ENCODE data around the gene SLC9B1. TPM values are rescaled to one million over a fixed set of nuclear protein-coding genes. Genes with fewer than 3 reads are reported as not detected.

Gene SLC9B1
- total RNA-seq, 2 experiments from 2014 or later: 3.6 to 3.7 TPM

- TF ChIP-seq, protein P1, sequence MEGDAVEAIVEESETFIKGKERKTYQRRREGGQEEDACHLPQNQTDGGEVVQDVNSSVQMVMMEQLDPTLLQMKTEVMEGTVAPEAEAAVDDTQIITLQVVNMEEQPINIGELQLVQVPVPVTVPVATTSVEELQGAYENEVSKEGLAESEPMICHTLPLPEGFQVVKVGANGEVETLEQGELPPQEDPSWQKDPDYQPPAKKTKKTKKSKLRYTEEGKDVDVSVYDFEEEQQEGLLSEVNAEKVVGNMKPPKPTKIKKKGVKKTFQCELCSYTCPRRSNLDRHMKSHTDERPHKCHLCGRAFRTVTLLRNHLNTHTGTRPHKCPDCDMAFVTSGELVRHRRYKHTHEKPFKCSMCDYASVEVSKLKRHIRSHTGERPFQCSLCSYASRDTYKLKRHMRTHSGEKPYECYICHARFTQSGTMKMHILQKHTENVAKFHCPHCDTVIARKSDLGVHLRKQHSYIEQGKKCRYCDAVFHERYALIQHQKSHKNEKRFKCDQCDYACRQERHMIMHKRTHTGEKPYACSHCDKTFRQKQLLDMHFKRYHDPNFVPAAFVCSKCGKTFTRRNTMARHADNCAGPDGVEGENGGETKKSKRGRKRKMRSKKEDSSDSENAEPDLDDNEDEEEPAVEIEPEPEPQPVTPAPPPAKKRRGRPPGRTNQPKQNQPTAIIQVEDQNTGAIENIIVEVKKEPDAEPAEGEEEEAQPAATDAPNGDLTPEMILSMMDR (IDR thresholded peaks at IDR 0.05): no peak
- Histone ChIP-seq H3K9me3 (ENCODE audit: control insufficient read depth in 1 of 2, insufficient read depth in 1 of 2, low read length in 2 of 2) (peaks cover 14 to 25% of the 10 kb centered on the region in 2 experiments), H3K27ac (ENCODE audit: low read depth in 1 of 2, low read length in 2 of 2) (no peak overlapping the region), H3K27me3 (ENCODE audit: control insufficient read depth in 1 of 2, insufficient read depth in 2 of 2, low read length in 2 of 2) (no peaks in the 10 kb centered on the region), H3K36me3 (ENCODE audit: insufficient read depth, low read length) (no peaks in the 10 kb centered on the region), H3K4me3 (ENCODE audit: low read length) (no peak overlapping the region), H3K4me1 (ENCODE audit: insufficient read depth, low read length) (no peaks in the 10 kb centered on the region)
- CTCF ChIA-PET: no interaction called here
- POLR2A ChIA-PET: no interaction called here
- H3K4me1 Mint-ChIP-seq (ENCODE audit: low read depth): peaks cover 3% of the 10 kb centered on the region
- intact Hi-C loops (cut with DNase I, micrococcal nuclease): no loop called here
- H3K4me3 Mint-ChIP-seq: no peak overlapping the region
- H3K27ac Mint-ChIP-seq: no peak overlapping the region
- H3K9me3 Mint-ChIP-seq: peaks cover 11% of the 10 kb centered on the region
- DNase-seq (no peak), ATAC-seq (ENCODE audit: poor library complexity) (no peak)
- no peaks in the 10 kb centered on the region for H3K27me3 Mint-ChIP-seq
- peaks cover 25% of the 10 kb centered on the region for H3K36me3 Mint-ChIP-seq (ENCODE audit: low read depth)
Measured at GRCh38 chr4:102858828-102859464, 160.6 kb downstream of the SLC9B1 start.

Other genes starting within 250 kb of the SLC9B1 start
- gene UBE2D3, start 192.2 kb downstream of the SLC9B1 start, total RNA-seq: 100 to 1,000 TPM; 659 to 719 TPM
- gene CISD2, start 150.7 kb downstream of the SLC9B1 start, total RNA-seq: 10 to 100 TPM; 12.8 to 13.7 TPM
- gene SLC9B2, start 57.1 kb upstream of the SLC9B1 start, total RNA-seq: 10 to 100 TPM; 21.1 to 21.7 TPM
- 10 to 100 TPM in 1 of 2 experiments, 1 to 10 TPM in 1; 9.9 to 10.3 TPM for gene BDH2, start 80.1 kb upstream of the SLC9B1 start, total RNA-seq
- gene CENPE, start 178.6 kb upstream of the SLC9B1 start, total RNA-seq: 1 to 10 TPM; 2.7 to 3.2 TPM